Mesenchymal stem cell (in vitro differentiated cells and primary cell): ENCODE data around the gene IDH2.

Experiments
- DNase-seq: peaks from one replicate; pipeline ENCODE4 v3.0.0-alpha.2; 2013
- H2AFZ ChIP-seq: one replicate; pipeline ENCODE4 v1.6.1; 2013; ENCODE audit warnings: low read depth, mild to moderate bottlenecking, control low read depth, inconsistent platforms, low read length, moderate library complexity
- H2AK5ac ChIP-seq: 2 replicates; pipeline ENCODE4 v1.6.1; 2013; ENCODE audit warnings: low read length, moderate library complexity, mild to moderate bottlenecking, inconsistent platforms; ENCODE audit not compliant: severe bottlenecking
- H2BK120ac ChIP-seq: one replicate; pipeline ENCODE4 v1.6.1; 2013; ENCODE audit warnings: low read depth, mild to moderate bottlenecking, inconsistent platforms, low read length, moderate library complexity
- H2BK12ac ChIP-seq, 2 experiments: one replicate each; pipeline ENCODE4 v1.6.1; 2013; ENCODE audit warnings: inconsistent platforms in 2 of 2, low read length in 2 of 2, mild to moderate bottlenecking in 2 of 2, moderate library complexity in 2 of 2, control low read depth in 1 of 2
- H2BK15ac ChIP-seq: one replicate; pipeline ENCODE4 v1.6.1; 2013; ENCODE audit warnings: mild to moderate bottlenecking, low read depth, inconsistent platforms; ENCODE audit not compliant: poor library complexity, severe bottlenecking
- H2BK5ac ChIP-seq: 2 replicates; pipeline ENCODE4 v1.6.1; 2013; ENCODE audit warnings: low read depth, mild to moderate bottlenecking, low read length, control low read depth, inconsistent platforms; ENCODE audit not compliant: poor library complexity, severe bottlenecking
- H3K14ac ChIP-seq, 2 experiments: one replicate each; pipeline ENCODE4 v1.6.1; 2013; ENCODE audit warnings: inconsistent platforms in 2 of 2, low read length in 2 of 2, control low read depth in 1 of 2, mild to moderate bottlenecking in 1 of 2, moderate library complexity in 1 of 2
- H3K18ac ChIP-seq, 2 experiments: one replicate each; pipeline ENCODE4 v1.6.1; 2013; ENCODE audit warnings: inconsistent platforms in 2 of 2, low read length in 2 of 2, control low read depth in 1 of 2, low read depth in 1 of 2, mild to moderate bottlenecking in 1 of 2
- H3K23ac ChIP-seq, 2 experiments: one replicate each; pipeline ENCODE4 v1.6.1; 2013; ENCODE audit warnings: inconsistent platforms in 2 of 2, low read length in 2 of 2, mild to moderate bottlenecking in 2 of 2, moderate library complexity in 2 of 2, control low read depth in 1 of 2
- H3K27ac ChIP-seq: 2 replicates; pipeline ENCODE4 v1.5.1; 2013; ENCODE audit warnings: mild to moderate bottlenecking, moderate library complexity, low read length, control low read depth, inconsistent platforms; ENCODE audit not compliant: poor library complexity, severe bottlenecking
- H3K27me3 ChIP-seq, 2 experiments: 2 replicates each; pipeline versions ENCODE4 v1.6.1 to v1.7.0; 2013; ENCODE audit warnings: low read length in 2 of 2, mild to moderate bottlenecking in 2 of 2, moderate library complexity in 2 of 2, control low read depth in 1 of 2, inconsistent platforms in 1 of 2; ENCODE audit not compliant: control insufficient read depth in 1 of 2, insufficient read depth in 1 of 2
- H3K36me3 ChIP-seq, 2 experiments: 2 replicates each; pipeline versions ENCODE4 v1.6.1 to v1.7.0; 2013; ENCODE audit warnings: low read length in 2 of 2, control low read depth in 1 of 2, inconsistent platforms in 1 of 2, low read depth in 1 of 2, mild to moderate bottlenecking in 1 of 2; ENCODE audit not compliant: insufficient read depth in 2 of 2, control insufficient read depth in 1 of 2
- H3K4ac ChIP-seq, 2 experiments: one replicate each; pipeline ENCODE4 v1.6.1; 2013; ENCODE audit warnings: inconsistent platforms in 2 of 2, low read length in 2 of 2, mild to moderate bottlenecking in 2 of 2, moderate library complexity in 2 of 2, control low read depth in 1 of 2, low read depth in 1 of 2
- H3K4me1 ChIP-seq: 2 replicates; pipeline ENCODE4 v1.6.1; 2013; ENCODE audit warnings: low read depth, low read length, control low read depth; ENCODE audit not compliant: control insufficient read depth, insufficient read depth
- H3K4me2 ChIP-seq: 2 replicates; pipeline ENCODE4 v1.6.1; 2013; ENCODE audit warnings: low read length, mild to moderate bottlenecking, inconsistent platforms; ENCODE audit not compliant: poor library complexity, severe bottlenecking
- H3K4me3 ChIP-seq, 2 experiments: 2 replicates each; pipeline versions ENCODE4 v1.5.1 to v1.7.0; 2013; ENCODE audit warnings: low read length in 2 of 2, mild to moderate bottlenecking in 2 of 2, control low read depth in 1 of 2, low read depth in 1 of 2; ENCODE audit not compliant: insufficient read depth in 1 of 2
- H3K79me1 ChIP-seq: replicated peaks from 2 replicates; pipeline ENCODE4 v1.6.1; 2013; ENCODE audit warnings: mild to moderate bottlenecking, control low read depth, low read length, inconsistent platforms; ENCODE audit not compliant: poor library complexity, severe bottlenecking
- H3K9ac ChIP-seq: 2 replicates; pipeline ENCODE4 v1.7.0; 2013; ENCODE audit warnings: mild to moderate bottlenecking, low read length, moderate library complexity
- H3K9me3 ChIP-seq: 2 replicates; pipeline ENCODE4 v1.7.0; 2013; ENCODE audit warnings: mild to moderate bottlenecking, low read length; ENCODE audit not compliant: control insufficient read depth
- H4K8ac ChIP-seq: one replicate; pipeline ENCODE4 v1.6.1; 2013; ENCODE audit warnings: inconsistent platforms, mild to moderate bottlenecking, low read length, moderate library complexity
- H4K91ac ChIP-seq: one replicate; pipeline ENCODE4 v1.6.1; 2013; ENCODE audit warnings: mild to moderate bottlenecking, low read length, inconsistent platforms
- WGBS: methylation state at CpG from one replicate; pipeline ENCODE4 v1.1.7; 2013; ENCODE audit warnings: mixed read lengths; 5-methylcytosine and 5-hydroxymethylcytosine counted together

IDH2 gene

GRCh38 chr15:90036343-90036742 lies 65.9 kb downstream of the IDH2 start:
- no peak overlapping the region for H2AFZ ChIP-seq
- peaks cover 42% of the 10 kb centered on the region for H3K4me1 ChIP-seq
- no peak overlapping the region for H2BK5ac ChIP-seq
- H2AK5ac ChIP-seq = peak overlapping the region; percentile 79
- peak overlapping the region; percentile 55 for H4K91ac ChIP-seq
- no peak overlapping the region for H3K4me3 ChIP-seq
- H3K9ac ChIP-seq = no peak overlapping the region
- H4K8ac ChIP-seq = peak overlapping the region; percentile 31
- peak overlapping the region; percentile 16 to 81 for H3K4ac ChIP-seq
- peak overlapping the region; percentile 12 for H2BK120ac ChIP-seq
- no peaks in the 10 kb centered on the region for H3K27me3 ChIP-seq
- WGBS = 70% methylated on average over 9 of the region's 9 CpGs
- peaks cover 0 to 4% of the 10 kb centered on the region in 2 experiments for H3K36me3 ChIP-seq
- peaks cover 36% of the 10 kb centered on the region for H3K79me1 ChIP-seq
- peak overlapping the region; percentile 72 to 91 for H2BK12ac ChIP-seq
- H3K14ac ChIP-seq = peak overlapping the region in 1 of 2 experiments; percentile 93
- no peak overlapping the region for H3K4me2 ChIP-seq
- H3K18ac ChIP-seq = peak overlapping the region; percentile 44 to 46
- H3K23ac ChIP-seq = no peak overlapping the region
- H3K9me3 ChIP-seq = no peaks in the 10 kb centered on the region
- H2BK15ac ChIP-seq = peak overlapping the region; percentile 82
- no peak overlapping the region for H3K27ac ChIP-seq
- DNase-seq = no peak

- 87% methylated on average over 10 of the region's 10 CpGs for WGBS
These were observed 66.4 kb downstream of the IDH2 start for GRCh38 chr15:90035840-90036230.

GRCh38 chr15:90035095-90035839 lies 67.0 kb downstream of the IDH2 start:
- no peak overlapping the region for H2BK5ac ChIP-seq
- peak; percentile 81 for DNase-seq
- H4K91ac ChIP-seq = peak overlapping the region; percentile 99
- peak overlapping the region in 1 of 2 experiments; percentile 95 for H3K23ac ChIP-seq
- peak overlapping the region in 1 of 2 experiments; percentile 100 for H3K14ac ChIP-seq
- H3K9me3 ChIP-seq = no peaks in the 10 kb centered on the region
- H3K18ac ChIP-seq = peak overlapping the region; percentile 69 to 89
- peak overlapping the region; percentile 81 for H2BK120ac ChIP-seq
- H2AK5ac ChIP-seq = peak overlapping the region; percentile 67
- H3K4ac ChIP-seq = peak overlapping the region; percentile 43 to 94
- no peak overlapping the region for H3K4me3 ChIP-seq
- 53% methylated on average over 19 of the region's 19 CpGs for WGBS
- no peak overlapping the region for H3K9ac ChIP-seq
- H2AFZ ChIP-seq = no peak overlapping the region
- peaks cover 0 to 4% of the 10 kb centered on the region in 2 experiments for H3K36me3 ChIP-seq
- no peak overlapping the region for H3K4me2 ChIP-seq
- peak overlapping the region; percentile 12 for H3K27ac ChIP-seq
- H3K27me3 ChIP-seq = no peaks in the 10 kb centered on the region
- peak overlapping the region; percentile 90 for H4K8ac ChIP-seq
- peaks cover 43% of the 10 kb centered on the region for H3K4me1 ChIP-seq
- H3K79me1 ChIP-seq = peaks cover 37% of the 10 kb centered on the region
- peak overlapping the region; percentile 99 to 100 for H2BK12ac ChIP-seq
- peak overlapping the region; percentile 92 for H2BK15ac ChIP-seq

More at GRCh38 chr15:90035840-90036230, 66.4 kb downstream of the IDH2 start:
- Histone ChIP-seq H3K79me1 (peaks cover 36% of the 10 kb centered on the region), H2AFZ (no peak overlapping the region), H3K27me3 (no peaks in the 10 kb centered on the region), H4K8ac (peak overlapping the region; percentile 70), H3K4me1 (peaks cover 43% of the 10 kb centered on the region), H3K27ac (no peak overlapping the region), H3K23ac (no peak overlapping the region), H3K36me3 (peaks cover 0 to 4% of the 10 kb centered on the region in 2 experiments), H3K9me3 (no peaks in the 10 kb centered on the region), H4K91ac (peak overlapping the region; percentile 64), H2AK5ac (peak overlapping the region; percentile 24), H2BK5ac (no peak overlapping the region), H3K4me3 (no peak overlapping the region), H3K14ac (no peak overlapping the region), H2BK120ac (peak overlapping the region; percentile 81), H2BK15ac (no peak overlapping the region), H3K18ac (peak overlapping the region in 1 of 2 experiments; percentile 69), H2BK12ac (peak overlapping the region in 1 of 2 experiments; percentile 35), H3K4me2 (no peak overlapping the region), H3K4ac (peak overlapping the region in 1 of 2 experiments; percentile 12), H3K9ac (no peak overlapping the region)
- no peak for DNase-seq

- H3K9me3 ChIP-seq = no peaks in the 10 kb centered on the region
- 81% methylated on average over 6 of the region's 6 CpGs for WGBS
- no peak overlapping the region for H3K4me3 ChIP-seq
- no peak for DNase-seq
- no peak overlapping the region for H3K4me2 ChIP-seq
- H3K79me1 ChIP-seq = peaks cover 36% of the 10 kb centered on the region
- peak overlapping the region; percentile 67 for H4K91ac ChIP-seq
- no peak overlapping the region for H2BK120ac ChIP-seq
- H3K27me3 ChIP-seq = no peaks in the 10 kb centered on the region
- no peak overlapping the region for H2BK5ac ChIP-seq
- peak overlapping the region; percentile 16 for H4K8ac ChIP-seq
- H2BK12ac ChIP-seq = peak overlapping the region; percentile 42 to 85
- H3K4ac ChIP-seq = peak overlapping the region; percentile 48 to 63
- no peak overlapping the region for H3K23ac ChIP-seq
- peaks cover under 1 to 4% of the 10 kb centered on the region in 2 experiments for H3K36me3 ChIP-seq
- H3K27ac ChIP-seq = no peak overlapping the region
- H3K4me1 ChIP-seq = peaks cover 39% of the 10 kb centered on the region
- peak overlapping the region in 1 of 2 experiments; percentile 15 for H3K14ac ChIP-seq
- no peak overlapping the region for H2AFZ ChIP-seq
- no peak overlapping the region for H2BK15ac ChIP-seq
- no peak overlapping the region for H3K9ac ChIP-seq
- H3K18ac ChIP-seq = peak overlapping the region; percentile 5 to 46
- no peak overlapping the region for H2AK5ac ChIP-seq
These were observed 68.8 kb downstream of the IDH2 start for GRCh38 chr15:90033448-90033847.
